GM06990 (cell line): Measurements from ENCODE around the gene ERCC8.

Source experiments
- DNase-seq: peaks from one replicate; pipeline ENCODE4 v3.0.0-alpha.2; 2011; ENCODE audit not compliant: insufficient read length; ENCODE audit errors: extremely low read depth
- H3K27me3 ChIP-seq: replicated peaks from 2 replicates; pipeline ENCODE4 v1.6.0; 2011; ENCODE audit warnings: low read length; ENCODE audit not compliant: control insufficient read depth, insufficient read depth
- H3K36me3 ChIP-seq: 2 replicates; pipeline ENCODE4 v1.5.1; 2011; ENCODE audit warnings: low read length; ENCODE audit not compliant: control insufficient read depth, insufficient read depth
- H3K4me3 ChIP-seq: replicated peaks from 2 replicates; pipeline ENCODE4 v1.5.1; 2011; ENCODE audit warnings: low read depth, mild to moderate bottlenecking, control low read depth, low read length
- TF ChIP-seq, protein P1 (sequence below): IDR thresholded peaks from 2 replicates; pipeline ENCODE4 v1.5.1; 2011; ENCODE audit warnings: low read length, control low read depth, mild to moderate bottlenecking, inconsistent platforms; ENCODE audit not compliant: insufficient read depth, poor library complexity, severe bottlenecking

Gene ERCC8

DNA sequence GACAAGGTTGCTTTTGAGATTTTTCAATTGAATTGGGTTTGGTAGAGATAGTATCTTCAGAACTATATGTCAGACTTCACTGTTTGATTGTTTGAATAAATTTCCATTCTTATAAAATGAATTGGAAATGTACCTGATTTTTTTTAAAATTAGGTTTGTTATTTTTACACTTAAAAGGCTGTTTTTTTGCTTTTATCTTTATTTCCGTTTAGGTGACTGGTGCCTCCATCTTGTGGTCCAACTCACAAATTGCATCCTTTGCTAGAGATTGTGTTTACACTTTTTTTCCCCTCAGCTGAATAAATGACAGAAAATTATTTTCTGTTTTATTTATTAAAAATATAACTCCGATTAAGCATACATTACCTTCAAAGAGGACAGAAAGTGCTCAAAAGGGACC is 15.7 kb upstream of the ERCC8 start:
- DNase-seq, result no peak

DNA sequence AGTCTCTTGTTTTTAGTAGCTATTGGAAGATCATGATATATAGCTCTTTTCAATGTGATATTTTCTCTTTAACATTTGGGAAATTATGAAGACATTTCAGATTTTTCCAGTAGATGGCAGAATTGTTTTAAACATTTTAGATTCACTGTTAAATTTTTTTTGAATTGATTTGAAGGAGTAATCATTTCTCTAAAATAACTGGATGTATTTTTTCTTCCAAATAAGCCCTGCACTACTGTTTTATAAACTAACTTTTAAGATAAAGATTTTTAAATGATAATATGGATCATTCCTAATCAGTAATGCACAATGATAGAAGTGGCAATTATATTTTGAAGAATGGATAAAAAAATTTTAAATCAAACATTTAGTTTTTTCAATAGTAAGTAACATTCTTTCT is 14.3 kb upstream of the ERCC8 start:
- H3K27me3 ChIP-seq, result no peaks in the 10 kb centered on the region
- no peak for DNase-seq
- TF ChIP-seq, protein P1, sequence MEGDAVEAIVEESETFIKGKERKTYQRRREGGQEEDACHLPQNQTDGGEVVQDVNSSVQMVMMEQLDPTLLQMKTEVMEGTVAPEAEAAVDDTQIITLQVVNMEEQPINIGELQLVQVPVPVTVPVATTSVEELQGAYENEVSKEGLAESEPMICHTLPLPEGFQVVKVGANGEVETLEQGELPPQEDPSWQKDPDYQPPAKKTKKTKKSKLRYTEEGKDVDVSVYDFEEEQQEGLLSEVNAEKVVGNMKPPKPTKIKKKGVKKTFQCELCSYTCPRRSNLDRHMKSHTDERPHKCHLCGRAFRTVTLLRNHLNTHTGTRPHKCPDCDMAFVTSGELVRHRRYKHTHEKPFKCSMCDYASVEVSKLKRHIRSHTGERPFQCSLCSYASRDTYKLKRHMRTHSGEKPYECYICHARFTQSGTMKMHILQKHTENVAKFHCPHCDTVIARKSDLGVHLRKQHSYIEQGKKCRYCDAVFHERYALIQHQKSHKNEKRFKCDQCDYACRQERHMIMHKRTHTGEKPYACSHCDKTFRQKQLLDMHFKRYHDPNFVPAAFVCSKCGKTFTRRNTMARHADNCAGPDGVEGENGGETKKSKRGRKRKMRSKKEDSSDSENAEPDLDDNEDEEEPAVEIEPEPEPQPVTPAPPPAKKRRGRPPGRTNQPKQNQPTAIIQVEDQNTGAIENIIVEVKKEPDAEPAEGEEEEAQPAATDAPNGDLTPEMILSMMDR, result no peak
- H3K36me3 ChIP-seq, result no peaks in the 10 kb centered on the region
- no peak overlapping the region for H3K4me3 ChIP-seq

More for the DNA sequence above, 15.7 kb upstream of the ERCC8 start:
- Histone ChIP-seq H3K4me3 (no peak overlapping the region), H3K36me3 (no peaks in the 10 kb centered on the region), H3K27me3 (no peaks in the 10 kb centered on the region)
- TF ChIP-seq, protein P1, result peak; percentile 42

DNA sequence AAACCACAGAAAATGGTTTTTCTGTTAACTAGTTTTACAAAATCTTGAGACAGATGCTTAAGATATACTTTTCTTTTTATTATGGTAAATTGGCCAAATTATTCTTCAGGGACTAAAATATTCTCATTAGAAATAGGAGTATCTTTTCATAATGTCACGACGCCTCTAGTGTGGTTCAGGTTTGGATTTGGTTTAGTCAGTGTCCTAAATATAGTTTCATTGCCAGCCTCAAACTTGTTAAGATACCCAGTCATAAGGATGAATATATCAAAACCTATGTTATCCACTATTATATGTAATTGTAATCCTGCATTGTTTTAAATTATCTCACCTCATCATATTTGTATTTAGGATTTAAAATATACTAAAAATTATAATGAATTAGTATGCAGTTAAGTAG is 13.8 kb upstream of the ERCC8 start:
- no peaks in the 10 kb centered on the region for H3K36me3 ChIP-seq
- TF ChIP-seq, protein P1, result no peak
- no peak for DNase-seq
- H3K4me3 ChIP-seq, result no peak overlapping the region
- H3K27me3 ChIP-seq, result no peaks in the 10 kb centered on the region

DNA sequence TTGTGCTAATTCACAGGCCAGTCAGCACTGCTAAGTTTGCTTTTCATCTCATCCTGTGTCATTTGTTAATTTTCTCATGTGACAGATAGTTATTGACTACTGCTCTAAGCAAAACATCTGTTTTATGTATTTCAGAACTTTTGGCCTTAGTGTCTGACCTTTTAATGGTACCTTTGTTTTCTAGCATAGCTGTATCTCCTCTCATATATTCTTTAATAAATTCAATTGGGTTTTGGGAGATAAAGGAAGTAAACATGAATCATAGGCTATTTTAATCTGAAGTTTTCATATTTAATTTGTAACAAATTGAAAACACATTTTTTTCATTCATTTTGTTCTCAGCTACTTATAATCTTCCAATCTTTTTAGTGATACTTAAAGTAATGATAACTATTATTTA is 13.2 kb upstream of the ERCC8 start:
- TF ChIP-seq, protein P1, result no peak
- no peak for DNase-seq
- Histone ChIP-seq H3K27me3 (no peaks in the 10 kb centered on the region), H3K36me3 (no peaks in the 10 kb centered on the region), H3K4me3 (no peak overlapping the region)

DNA sequence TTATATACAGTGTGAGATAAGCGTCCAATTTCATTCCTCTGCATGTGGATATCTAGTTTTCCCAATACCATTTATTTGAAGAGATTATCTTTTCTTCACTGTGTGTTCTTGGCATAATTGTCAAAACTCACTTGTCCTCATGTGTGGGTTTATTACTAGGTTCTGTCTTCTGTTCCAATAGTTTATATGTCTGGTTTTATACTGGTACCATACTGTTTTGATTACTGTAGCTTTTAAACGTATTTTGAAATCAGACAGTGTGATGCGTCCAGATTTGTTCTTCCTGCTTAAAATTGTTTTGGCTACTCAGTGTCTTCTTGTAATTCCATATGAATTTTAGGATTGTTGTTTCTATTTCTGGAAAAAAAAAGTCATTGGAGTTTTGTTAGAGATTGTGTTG is 10.4 kb upstream of the ERCC8 start:
- TF ChIP-seq, protein P1, result no peak
- H3K27me3 ChIP-seq, result no peaks in the 10 kb centered on the region
- no peaks in the 10 kb centered on the region for H3K36me3 ChIP-seq
- no peak overlapping the region for H3K4me3 ChIP-seq
- DNase-seq, result no peak

DNA sequence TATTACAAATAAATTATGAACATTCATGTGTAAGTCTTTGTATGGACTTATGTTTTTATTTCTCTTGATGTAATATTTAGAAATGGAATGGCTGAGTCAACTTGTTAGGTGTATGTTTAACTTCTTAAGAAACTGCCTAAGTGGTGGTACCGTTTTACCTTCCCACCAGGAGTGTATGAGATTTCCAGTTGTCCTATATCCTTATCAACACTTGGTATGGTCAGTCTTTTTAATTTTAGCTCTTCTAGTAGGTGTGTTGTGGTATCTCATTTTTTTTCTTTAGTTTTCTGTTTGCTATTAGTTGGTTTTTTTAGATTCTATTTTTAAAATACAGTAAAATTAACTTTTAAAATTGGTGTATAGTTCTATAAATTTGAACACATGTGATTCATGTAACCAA is 3.9 kb upstream of the ERCC8 start:
- no peak for DNase-seq
- H3K36me3 ChIP-seq, result no peaks in the 10 kb centered on the region

More for the DNA sequence above, 3.9 kb upstream of the ERCC8 start:
- TF ChIP-seq, protein P1, result no peak
- Histone ChIP-seq H3K4me3 (no peak overlapping the region), H3K27me3 (no peaks in the 10 kb centered on the region)
